H1 (cell line): ENCODE data around the gene METTL21A.

Experiments used
- CTCF ChIP-seq, 3 experiments: IDR thresholded peaks; 1 replicate in 2 of 3; 2 replicates in 1 of 3; pipeline versions ENCODE4 v1.5.1 to v1.6.1; 2011; ENCODE audit warnings: low read length in 3 of 3, mild to moderate bottlenecking in 3 of 3, inconsistent platforms in 2 of 3, low read depth in 1 of 3, moderate library complexity in 1 of 3; ENCODE audit not compliant: insufficient read depth in 1 of 3; ENCODE audit errors: control extremely low read depth in 1 of 3
- POLR2AphosphoS5 ChIP-seq: IDR thresholded peaks from 2 replicates; pipeline ENCODE4 v1.6.1; 2011; ENCODE audit warnings: low read depth, low read length

GRCh38 chr2:207599636-207600035 lies 25.6 kb downstream of the METTL21A start:
- no peak for TF ChIP-seq CTCF (IDR thresholded peaks at IDR 0.05; ENCODE audit: control extremely low read depth in 1 of 3, insufficient read depth in 1 of 3, low read depth in 1 of 3, low read length in 3 of 3)
- no peak for TF ChIP-seq POLR2AphosphoS5
